ENCODE measurements around the gene ELMOD3.
"Not testable (repeated sequence)": the region's sequence is repeated elsewhere in the genome, so short reads cannot be mapped to it uniquely, and the experiment has no call there.

Gene ELMOD3

DNA sequence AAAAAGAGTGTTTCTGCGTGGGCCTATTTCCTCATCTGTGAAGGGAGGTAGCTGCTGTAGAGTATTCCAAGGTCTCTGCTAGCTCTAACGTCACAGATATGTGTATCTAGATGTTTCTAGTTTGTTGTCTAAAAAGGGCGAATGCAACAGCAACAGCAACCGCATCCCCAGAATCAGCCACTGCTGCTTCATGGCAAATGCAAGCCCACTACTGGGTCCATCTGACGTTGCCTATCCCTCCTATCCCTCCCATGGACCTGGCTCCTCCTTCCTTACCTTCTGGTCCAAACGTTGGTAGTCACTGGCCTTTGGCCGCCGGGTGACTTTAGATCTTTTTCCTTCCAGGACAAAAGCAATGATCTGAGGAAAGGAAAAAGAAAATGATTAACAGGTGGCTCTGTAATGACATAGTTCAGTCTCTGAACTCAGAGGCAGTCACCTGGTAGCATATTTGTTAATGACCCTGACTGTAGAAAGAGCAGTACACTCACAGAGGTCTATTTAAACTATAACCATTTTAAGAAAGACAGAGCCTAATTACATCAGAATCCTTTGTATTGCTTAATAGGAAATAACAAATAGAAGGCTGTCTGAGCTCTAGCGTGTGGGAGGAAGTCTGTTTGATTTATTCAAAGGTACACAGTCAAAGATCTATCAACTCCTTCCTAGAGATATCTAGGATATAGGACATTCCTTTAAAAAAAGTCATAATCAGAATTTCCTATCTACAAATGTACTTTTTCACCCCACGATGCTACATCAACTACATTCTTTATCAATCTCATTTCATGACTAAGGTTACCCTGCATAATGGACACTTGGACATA lies 29.7 kb upstream of the ELMOD3 start:
- H3K27me3 Mint-ChIP-seq: no peaks in the 10 kb centered on the region
- peak overlapping the region; percentile 94 for H3K4me3 Mint-ChIP-seq
- no peaks in the 10 kb centered on the region for H3K9me3 Mint-ChIP-seq
- DNase-seq: no peak
- H3K27ac Mint-ChIP-seq: peak overlapping the region; percentile 98
- H3K4me1 Mint-ChIP-seq (ENCODE audit: low read depth): peaks cover 65% of the 10 kb centered on the region
- peaks cover 87% of the 10 kb centered on the region for H3K36me3 Mint-ChIP-seq (ENCODE audit: low read depth)

DNA sequence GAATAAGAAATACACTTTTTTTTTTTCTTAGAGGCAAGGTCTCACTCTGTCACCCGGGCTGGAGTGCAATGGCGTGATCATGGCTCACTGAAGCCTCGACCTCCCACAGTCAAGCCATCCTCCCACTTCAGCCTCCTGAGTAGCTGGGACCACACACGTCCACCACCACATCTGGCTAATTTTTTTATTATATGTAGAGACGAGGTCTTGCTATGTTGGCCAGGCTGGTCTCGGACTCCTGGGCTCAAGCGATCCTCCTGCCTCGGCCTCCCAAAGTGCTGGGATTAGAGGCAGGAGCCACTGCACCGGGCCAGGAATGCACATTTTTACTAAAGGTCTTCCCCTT lies 29.1 kb upstream of the ELMOD3 start:
- no peak for DNase-seq
- peaks cover 59% of the 10 kb centered on the region for H3K4me1 Mint-ChIP-seq (ENCODE audit: low read depth)
- peak overlapping the region; percentile 94 for H3K4me3 Mint-ChIP-seq
- no peaks in the 10 kb centered on the region for H3K27me3 Mint-ChIP-seq
- H3K36me3 Mint-ChIP-seq (ENCODE audit: low read depth): peaks cover 81% of the 10 kb centered on the region
- H3K27ac Mint-ChIP-seq: peak overlapping the region; percentile 98
- H3K9me3 Mint-ChIP-seq: no peaks in the 10 kb centered on the region

DNA sequence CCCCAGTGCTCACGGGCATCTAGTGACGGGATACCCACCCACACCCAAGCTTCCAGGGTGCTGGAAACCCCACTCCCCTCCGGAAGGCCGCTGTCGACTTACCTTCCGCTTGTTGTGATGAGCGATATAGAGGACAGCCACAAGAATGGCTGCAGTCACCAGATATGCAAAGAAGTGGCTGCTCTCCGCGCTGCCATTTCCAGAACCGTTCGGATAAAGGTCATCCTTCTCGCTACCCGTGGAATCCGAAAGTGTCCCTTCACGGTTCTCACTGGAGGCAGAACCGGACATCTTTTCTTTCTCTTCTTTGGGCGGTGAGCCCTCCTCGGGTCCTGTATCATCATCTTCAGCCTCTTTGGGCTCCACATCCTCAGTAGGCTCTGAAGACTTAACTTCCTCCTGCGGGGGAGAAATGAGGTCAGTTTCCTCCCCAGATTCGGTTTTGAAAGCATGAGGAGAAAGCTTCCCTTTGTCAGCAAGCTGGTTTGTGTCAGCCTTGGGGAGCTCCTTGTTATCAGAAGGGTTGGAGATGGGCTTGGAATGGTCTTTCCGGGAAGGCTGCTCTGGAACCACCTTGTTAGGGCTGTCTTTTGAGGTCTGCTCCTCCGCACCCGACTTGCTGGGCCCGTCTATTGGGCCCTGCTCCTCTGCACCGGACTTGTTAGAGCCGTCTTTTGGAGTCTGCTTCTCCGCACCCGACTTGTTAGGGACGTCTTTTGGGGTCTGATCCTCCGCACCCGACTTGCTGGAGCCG lies 28.0 kb upstream of the ELMOD3 start:
- peaks cover 69% of the 10 kb centered on the region for H3K36me3 Mint-ChIP-seq (ENCODE audit: low read depth)
- peak overlapping the region; percentile 98 for H3K27ac Mint-ChIP-seq
- peak overlapping the region; percentile 94 for H3K4me3 Mint-ChIP-seq
- no peaks in the 10 kb centered on the region for H3K27me3 Mint-ChIP-seq
- peak; percentile 73 for DNase-seq
- peaks cover 57% of the 10 kb centered on the region for H3K4me1 Mint-ChIP-seq (ENCODE audit: low read depth)
- H3K9me3 Mint-ChIP-seq: no peaks in the 10 kb centered on the region

DNA sequence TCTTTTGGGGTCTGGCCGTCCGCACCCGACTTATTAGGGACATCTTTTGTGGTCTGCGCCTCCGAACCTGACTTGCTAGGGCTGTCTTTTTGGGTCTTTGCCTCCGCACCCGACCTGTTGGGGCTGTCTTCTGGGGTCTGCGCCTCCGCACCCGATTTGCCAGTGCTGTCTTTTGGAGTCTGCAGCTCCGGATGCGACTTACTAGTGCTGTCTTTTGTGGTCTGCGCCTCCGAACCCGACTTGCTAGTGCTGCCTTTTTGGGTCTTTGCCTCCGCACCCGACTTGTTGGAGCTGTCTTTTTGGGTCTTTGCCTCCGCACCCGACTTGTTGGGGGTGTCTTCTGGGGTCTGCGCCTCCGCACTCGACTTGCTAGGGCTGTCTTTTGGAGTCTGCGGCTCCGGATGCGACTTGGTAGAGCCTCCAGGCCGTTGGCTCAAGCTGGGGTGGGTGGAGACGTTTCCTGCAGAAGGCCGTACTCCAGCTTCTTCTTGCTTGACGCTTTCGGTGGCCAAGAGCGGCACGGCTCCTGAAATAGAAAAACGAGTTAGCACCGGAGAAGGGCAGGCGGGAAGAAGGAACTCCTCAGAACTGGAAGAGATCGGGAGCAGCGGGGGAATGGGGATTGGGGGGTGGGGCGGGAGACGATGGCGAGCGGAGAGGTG lies 27.3 kb upstream of the ELMOD3 start:
- no peaks in the 10 kb centered on the region for H3K27me3 Mint-ChIP-seq
- H3K4me3 Mint-ChIP-seq: peak overlapping the region; percentile 94
- peaks cover 62% of the 10 kb centered on the region for H3K36me3 Mint-ChIP-seq (ENCODE audit: low read depth)
- peaks cover 52% of the 10 kb centered on the region for H3K4me1 Mint-ChIP-seq (ENCODE audit: low read depth)
- peak overlapping the region; percentile 98 for H3K27ac Mint-ChIP-seq
- no peak for DNase-seq
- H3K9me3 Mint-ChIP-seq: no peaks in the 10 kb centered on the region

DNA sequence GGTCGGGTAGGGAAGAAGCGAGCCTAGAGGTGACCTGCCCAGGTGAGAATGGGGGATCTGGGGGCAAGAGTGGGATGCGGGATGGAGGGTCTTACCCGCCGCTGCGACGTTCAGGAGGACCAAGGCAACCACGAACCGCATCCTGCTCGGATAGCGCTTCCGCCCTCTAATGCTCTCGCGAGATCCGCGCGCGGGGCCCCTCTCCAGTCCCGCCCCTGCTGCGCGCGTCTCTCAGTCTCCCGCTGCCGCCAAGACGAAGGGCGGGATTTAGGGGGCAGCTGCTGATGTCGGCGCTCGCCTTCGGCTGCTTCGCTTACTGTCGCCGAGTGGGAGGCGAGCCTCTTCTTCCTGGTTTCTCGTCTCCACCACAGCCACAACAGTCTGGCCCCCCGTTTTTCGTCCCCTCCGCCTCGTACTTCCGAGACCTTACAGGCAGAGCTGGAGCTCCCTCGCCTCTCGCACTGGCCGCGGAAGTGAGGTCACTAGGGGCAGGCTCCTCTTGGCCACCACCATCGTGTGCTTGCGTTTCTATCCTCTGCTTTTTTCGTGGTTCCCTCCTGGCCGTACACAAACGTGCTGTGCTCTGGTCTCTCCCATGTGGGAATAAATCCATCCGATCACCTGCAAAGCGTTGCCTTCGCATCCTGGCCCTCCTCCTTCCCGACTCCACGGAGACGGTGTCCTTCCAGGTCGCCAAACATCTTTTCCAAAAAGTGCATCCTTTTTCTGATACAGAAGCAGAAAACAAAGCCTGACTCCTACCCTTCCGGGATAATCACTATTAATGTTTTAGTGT lies 26.5 kb upstream of the ELMOD3 start, which contains the start of gene TGOLN2:
TGOLN2 (minus strand) TSS at position 168 of the 796 bp plus-strand sequence; CDS start at position 141, 27 bp downstream.
- Mint-ChIP-seq H3K4me1 (ENCODE audit: low read depth) (peaks cover 45% of the 10 kb centered on the region), H3K4me3 (peak within 1 kb of the TSS; percentile 94), H3K9me3 (no peaks in the 10 kb centered on the region), H3K27me3 (no peaks in the 10 kb centered on the region), H3K36me3 (ENCODE audit: low read depth) (peaks cover 55% of the 10 kb centered on the region), H3K27ac (peak within 1 kb of the TSS; percentile 98)
- peak; percentile 94 for DNase-seq

DNA sequence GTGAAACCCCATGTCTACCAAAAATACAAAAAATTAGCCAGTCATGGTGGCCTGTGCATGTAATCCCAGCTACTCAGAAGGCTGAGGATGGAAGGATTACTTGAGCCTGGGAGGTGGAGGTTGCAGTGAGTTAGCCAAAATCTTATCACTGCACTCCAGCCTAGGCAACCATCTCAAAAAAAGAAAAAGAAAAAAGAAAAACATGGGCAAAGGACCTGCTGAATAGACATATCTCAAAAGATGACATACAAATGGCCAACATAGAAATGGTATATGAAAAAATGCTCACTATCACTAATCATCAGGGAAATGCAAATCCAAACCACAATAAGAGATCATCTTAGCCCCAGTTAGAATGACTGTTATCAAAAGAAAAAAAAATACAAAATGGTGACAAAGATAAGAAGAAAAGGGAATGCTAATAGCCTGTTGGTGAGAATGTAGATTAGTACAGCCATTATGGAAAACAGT lies 25.4 kb upstream of the ELMOD3 start:
- peaks cover 35% of the 10 kb centered on the region for H3K4me1 Mint-ChIP-seq (ENCODE audit: low read depth)

DNA sequence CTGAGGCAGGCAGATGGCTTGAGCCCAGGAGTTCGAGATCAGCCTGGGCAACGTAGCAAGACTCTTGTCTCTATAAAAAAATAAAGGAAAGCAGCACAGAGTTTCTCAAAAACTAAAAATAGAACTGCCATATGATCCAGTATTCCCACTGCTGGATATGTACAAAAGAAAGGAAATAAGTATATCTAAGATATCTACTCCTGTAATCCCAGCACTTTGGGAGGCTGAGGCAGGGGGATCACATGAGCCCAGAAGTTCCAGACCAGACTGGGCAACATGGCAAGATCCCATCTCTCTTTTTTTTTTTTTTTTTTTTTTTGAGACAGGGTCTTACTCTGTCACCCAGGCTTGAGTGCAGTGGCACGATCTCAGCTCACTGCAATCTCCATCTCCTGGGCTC lies 24.9 kb upstream of the ELMOD3 start:
- Mint-ChIP-seq H3K4me1 (ENCODE audit: low read depth) (peaks cover 30% of the 10 kb centered on the region), H3K27ac (peak overlapping the region; percentile 57), H3K4me3 (peak overlapping the region; percentile 94), H3K36me3 (ENCODE audit: low read depth) (peaks cover 38% of the 10 kb centered on the region)
- H3K9me3 Mint-ChIP-seq, DNase-seq, H3K27me3 Mint-ChIP-seq: not testable (repeated sequence)

More for the DNA sequence above, 25.4 kb upstream of the ELMOD3 start:
- H3K27me3 Mint-ChIP-seq: no peaks in the 10 kb centered on the region
- peak overlapping the region; percentile 57 for H3K27ac Mint-ChIP-seq
- H3K4me3 Mint-ChIP-seq: peak overlapping the region; percentile 94
- H3K36me3 Mint-ChIP-seq (ENCODE audit: low read depth): peaks cover 43% of the 10 kb centered on the region
- no peaks in the 10 kb centered on the region for H3K9me3 Mint-ChIP-seq
- no peak for DNase-seq

DNA sequence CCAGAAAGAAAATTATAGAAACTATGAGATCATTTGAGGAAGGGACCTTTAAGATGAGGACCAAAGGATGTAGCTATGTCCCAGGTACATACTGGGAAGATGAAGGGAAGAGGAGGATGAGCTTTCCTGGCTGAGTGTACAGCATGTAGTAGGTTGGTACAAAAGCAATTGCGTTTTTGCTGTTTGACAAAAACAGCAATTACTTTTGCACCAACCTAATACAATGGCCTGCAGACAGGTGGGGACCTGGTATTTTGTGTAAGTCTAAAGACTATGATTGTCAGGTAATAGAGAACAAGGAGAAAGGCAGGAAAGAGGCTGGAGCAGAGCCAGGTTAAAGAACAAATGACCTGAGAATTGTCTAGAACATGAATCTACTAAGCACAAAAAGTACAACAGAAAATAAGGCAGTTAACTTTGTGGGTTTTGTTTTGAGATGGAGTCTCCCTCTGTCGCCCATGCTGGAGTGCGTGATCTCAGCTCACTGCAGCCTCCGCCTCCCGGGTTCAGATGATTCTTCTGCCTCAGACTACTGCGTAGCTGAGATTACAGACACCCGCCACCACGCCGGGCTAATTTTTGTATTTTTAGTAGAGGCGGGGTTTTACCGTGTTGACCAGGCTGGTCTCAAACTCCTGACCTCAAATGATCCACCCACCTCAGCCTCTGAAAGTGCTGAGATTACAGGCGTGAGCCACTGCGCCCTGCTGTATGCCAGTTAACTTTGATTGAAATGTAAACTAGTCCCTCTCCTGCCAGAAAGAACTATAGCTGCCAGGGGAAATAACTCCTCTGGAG lies 23.5 kb upstream of the ELMOD3 start:
- Mint-ChIP-seq H3K4me1 (ENCODE audit: low read depth) (peaks cover 22% of the 10 kb centered on the region), H3K36me3 (ENCODE audit: low read depth) (peaks cover 25% of the 10 kb centered on the region), H3K9me3 (no peaks in the 10 kb centered on the region), H3K4me3 (no peak overlapping the region), H3K27ac (peak overlapping the region; percentile 33), H3K27me3 (no peaks in the 10 kb centered on the region)
- no peak for DNase-seq

DNA sequence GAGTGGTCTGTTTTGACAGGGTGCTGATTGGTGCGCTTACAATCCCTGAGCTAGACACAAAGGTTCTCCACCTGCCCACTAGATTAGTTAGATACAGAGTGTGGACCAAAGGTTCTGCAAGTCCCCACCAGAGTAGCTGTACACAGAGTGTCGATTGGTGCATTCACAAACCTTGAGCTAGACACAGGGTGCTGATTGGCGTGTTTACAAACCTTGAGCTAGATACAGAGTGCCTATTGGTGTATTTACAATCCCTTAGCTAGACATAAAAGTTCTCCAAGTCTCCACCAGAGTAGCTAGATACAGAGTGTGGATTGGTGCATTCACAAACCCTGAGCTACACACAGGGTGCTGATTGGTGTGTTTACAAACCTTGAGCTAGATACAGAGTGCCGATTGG lies 20.7 kb upstream of the ELMOD3 start:
- not testable (repeated sequence) for H3K27ac Mint-ChIP-seq; H3K9me3 Mint-ChIP-seq; H3K36me3 Mint-ChIP-seq (ENCODE audit: low read depth); DNase-seq; H3K27me3 Mint-ChIP-seq; H3K4me3 Mint-ChIP-seq
- H3K4me1 Mint-ChIP-seq (ENCODE audit: low read depth): peaks cover 18% of the 10 kb centered on the region

DNA sequence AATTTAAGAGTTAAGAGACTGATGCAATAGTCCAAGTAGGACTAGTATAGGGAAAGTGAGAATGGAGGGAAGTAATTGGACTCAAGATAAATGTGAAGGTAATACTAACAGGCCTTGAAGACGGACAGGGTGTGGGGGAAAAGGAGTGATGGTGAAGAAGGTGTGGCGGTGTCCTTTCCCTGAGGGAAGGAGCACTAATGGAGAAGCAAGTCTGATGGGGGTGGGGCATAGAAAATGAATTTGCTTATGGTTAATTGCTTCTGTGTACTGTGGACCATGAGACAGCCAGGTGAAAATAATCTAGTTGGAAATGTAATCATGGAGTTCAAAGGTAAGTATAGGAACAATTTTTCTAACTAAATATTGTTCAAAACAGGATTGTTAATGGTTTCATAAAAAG lies 19.6 kb upstream of the ELMOD3 start:
- no peaks in the 10 kb centered on the region for H3K27me3 Mint-ChIP-seq
- H3K36me3 Mint-ChIP-seq (ENCODE audit: low read depth): no peaks in the 10 kb centered on the region
- H3K27ac Mint-ChIP-seq: no peak overlapping the region
- no peaks in the 10 kb centered on the region for H3K9me3 Mint-ChIP-seq
- H3K4me1 Mint-ChIP-seq (ENCODE audit: low read depth): peaks cover 11% of the 10 kb centered on the region
- no peak overlapping the region for H3K4me3 Mint-ChIP-seq
- no peak for DNase-seq

DNA sequence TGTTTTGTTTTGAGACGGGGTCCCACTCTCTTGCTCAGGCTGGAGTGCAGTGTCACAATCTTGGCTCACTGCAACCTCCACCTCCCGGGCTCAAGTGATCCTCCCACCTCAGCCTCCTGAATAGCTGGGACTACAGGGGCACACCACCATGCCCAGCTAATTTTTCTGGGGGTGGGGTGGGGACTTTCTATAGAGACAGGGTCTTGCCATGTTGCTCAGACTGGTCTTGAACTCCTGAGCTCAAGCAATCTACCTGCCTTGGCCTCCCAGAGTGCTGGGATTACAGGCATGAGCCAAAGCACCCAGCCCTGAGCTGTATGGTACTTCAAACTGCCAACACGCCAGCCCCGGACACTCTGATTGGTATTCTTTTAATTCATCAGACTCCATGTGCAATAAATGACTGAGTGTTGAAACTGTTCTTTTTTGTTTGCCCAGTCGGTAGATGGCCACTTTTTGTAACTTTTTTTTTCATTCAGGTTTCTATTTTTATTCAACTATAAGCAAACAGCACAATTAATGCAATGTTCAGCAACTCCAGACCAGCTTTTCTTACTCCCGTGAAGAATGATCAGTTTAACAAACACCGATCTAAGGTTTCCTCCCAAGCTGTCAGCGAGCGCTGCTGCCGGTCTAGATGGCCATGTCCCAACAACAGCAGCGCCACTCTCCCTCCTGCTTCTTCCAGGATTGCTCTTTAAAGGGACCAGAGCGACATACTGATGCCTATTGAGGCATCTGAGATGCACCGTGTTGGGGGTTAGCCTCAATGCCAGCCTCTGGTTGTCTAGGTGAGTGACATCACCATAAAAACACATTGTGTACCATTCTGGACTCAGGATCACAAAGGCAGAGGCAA lies 14.3 kb upstream of the ELMOD3 start:
- Mint-ChIP-seq H3K27ac (no peak overlapping the region), H3K4me1 (ENCODE audit: low read depth) (no peaks in the 10 kb centered on the region), H3K36me3 (ENCODE audit: low read depth) (peaks cover 31% of the 10 kb centered on the region), H3K9me3 (no peaks in the 10 kb centered on the region), H3K27me3 (no peaks in the 10 kb centered on the region), H3K4me3 (no peak overlapping the region)
- DNase-seq: no peak

DNA sequence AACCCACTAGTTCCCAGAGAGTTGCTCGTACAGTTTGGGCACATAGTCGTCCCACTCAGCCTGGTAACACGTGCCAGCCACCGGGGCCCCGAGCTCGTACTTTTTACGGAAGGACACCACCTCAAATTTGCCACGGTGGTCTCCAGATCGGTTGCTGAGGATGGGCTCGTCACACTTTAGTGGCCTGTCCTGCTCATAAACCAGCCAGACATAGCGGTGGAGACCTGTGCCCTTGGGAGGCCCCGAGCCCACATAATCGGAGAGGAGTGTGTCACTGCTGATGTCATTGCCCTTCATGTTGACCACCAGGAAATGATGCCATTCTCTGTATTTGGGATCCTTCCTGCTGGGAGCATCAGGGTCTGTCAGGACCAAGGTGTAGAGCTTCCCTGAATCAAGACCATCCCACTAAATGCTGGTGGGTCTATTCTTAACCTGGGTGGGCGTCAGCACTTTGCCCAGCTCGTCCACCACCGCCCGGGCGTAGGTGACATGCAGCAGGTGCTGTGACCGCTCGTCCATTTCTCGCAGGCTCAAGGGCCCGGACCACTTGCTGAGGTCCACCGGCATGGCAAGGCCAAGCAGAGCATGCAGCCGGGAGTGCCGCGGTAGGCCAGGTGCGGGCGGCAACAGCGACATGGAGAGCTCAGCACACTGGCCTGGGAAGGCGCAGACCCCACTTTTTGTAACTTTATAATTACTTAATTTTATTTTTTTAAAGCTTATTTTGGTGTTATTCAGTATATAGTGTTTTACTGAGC lies 13.1 kb upstream of the ELMOD3 start:
- H3K4me1 Mint-ChIP-seq (ENCODE audit: low read depth): no peaks in the 10 kb centered on the region
- no peaks in the 10 kb centered on the region for H3K27me3 Mint-ChIP-seq
- no peak overlapping the region for H3K4me3 Mint-ChIP-seq
- H3K27ac Mint-ChIP-seq: no peak overlapping the region
- DNase-seq: no peak
- peaks cover 42% of the 10 kb centered on the region for H3K36me3 Mint-ChIP-seq (ENCODE audit: low read depth)
- no peaks in the 10 kb centered on the region for H3K9me3 Mint-ChIP-seq

Data from activated T-cell treated with anti-CD3 and anti-CD28 coated beads, Interleukin-2, amount 50 U/mL, for 24 hours (primary cell).